ENCODE data around the gene MTTP.
"Not testable (repeated sequence)": the region's sequence is repeated elsewhere in the genome, so short reads cannot be mapped to it uniquely, and the experiment has no call there.

Gene MTTP

DNA sequence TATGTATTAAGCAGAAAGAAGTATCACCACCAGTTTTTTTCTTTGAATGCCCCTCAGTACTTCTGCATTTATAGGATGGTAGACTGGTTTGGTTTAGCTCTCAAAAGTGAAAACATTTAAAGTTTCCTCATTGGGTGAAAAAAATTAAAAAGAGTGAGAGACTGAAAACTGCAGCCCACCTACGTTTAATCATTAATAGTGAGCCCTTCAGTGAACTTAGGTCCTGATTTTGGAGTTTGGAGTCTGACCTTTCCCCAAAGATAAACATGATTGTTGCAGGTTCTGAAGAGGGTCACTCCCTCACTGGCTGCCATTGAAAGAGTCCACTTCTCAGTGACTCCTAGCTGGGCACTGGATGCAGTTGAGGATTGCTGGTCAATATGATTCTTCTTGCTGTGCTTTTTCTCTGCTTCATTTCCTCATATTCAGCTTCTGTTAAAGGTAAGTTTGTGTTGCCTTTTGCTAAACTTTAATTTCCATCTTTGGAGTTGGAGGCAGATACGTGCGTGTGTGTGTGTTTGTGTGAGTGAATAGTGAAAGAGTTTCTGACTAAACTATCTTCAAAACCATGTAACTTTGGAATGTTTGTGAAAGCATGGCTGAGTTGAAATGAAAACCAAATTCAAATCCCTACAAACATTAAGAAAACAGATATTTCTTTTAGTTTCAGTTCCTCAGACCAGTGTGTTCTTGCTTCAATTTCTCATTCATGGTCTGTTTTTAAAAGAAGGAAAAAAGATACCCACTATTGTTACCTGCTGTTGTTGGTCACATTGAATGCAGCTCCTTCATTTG lies at the start of gene MTTP:
Gene MTTP, plus strand, starts transcription at position 295 of the 795 bp plus-strand sequence. Its CDS starts 86 bp downstream, at position 381.
- no peak for DNase-seq (ENCODE audit: extremely low read depth in 1 of 2, low read depth in 1 of 2)

DNA sequence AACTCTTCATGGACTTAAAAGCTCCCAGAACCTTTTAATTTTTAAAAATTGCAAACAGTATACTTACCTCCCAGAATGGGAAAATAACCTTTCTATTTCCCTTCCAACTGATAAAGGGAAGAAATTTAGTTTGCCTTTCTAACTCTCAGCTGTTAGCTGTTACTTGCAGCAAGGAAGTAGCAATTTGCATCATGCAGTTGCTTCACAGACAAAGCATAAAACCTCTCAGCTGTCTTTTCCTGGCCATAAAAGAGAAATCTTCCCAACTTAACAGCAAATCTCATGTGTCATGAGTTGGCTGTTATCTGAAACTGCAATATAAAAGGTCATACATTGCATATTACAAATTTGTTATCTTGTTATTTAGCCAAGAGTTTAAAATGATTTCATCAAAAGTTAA lies 45.4 kb upstream of the MTTP start:
- no peak for DNase-seq (ENCODE audit: extremely low read depth in 1 of 2, low read depth in 1 of 2)

DNA sequence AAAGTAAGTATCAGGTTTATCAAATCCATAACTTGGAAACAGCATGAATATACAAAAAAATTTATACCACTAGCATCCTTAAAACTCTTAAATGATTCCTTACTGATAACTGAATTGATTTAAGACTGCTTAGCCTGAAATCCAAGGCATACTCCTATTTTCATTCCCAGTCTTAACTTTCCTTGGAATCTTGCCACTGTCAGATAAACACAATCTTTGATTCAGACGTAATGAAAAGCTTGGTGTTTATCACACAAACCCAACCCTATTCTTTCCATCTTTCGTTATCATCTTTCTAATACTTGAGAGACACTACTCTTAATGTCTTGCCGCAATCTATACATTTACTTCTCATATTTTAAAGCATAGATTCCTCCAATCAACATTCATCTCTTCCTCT lies 44.7 kb upstream of the MTTP start:
- DNase-seq (ENCODE audit: extremely low read depth in 1 of 2, low read depth in 1 of 2): no peak

- not testable (repeated sequence) for DNase-seq (ENCODE audit: extremely low read depth in 1 of 2, low read depth in 1 of 2)
Observed at GRCh38 chr4:99534699-99535098, 39.9 kb upstream of the MTTP start.

DNA sequence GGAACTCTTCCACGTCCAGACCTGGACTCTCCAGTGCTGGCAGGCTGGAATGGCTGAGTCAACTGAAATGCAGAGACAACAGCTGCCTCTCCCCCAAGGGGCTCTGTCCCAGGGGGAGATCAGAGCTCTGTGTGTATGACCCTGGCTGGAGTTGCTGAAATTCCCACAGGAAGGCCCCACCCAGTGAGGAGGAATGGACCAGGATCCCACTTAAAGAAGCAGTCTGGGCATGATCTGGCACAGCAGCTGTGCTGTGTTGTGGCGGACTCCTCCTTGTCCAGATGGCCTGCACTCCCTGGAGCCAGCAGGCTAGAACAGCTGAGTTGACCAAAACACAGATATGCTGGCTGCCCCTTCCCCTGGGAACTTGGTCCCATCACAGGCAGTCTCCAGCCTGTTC lies 38.4 kb upstream of the MTTP start:
- no peak for DNase-seq (ENCODE audit: extremely low read depth in 1 of 2, low read depth in 1 of 2)

GRCh38 chr4:99536848-99537247 lies 37.8 kb upstream of the MTTP start:
- DNase-seq (ENCODE audit: extremely low read depth in 1 of 2, low read depth in 1 of 2): no peak

DNA sequence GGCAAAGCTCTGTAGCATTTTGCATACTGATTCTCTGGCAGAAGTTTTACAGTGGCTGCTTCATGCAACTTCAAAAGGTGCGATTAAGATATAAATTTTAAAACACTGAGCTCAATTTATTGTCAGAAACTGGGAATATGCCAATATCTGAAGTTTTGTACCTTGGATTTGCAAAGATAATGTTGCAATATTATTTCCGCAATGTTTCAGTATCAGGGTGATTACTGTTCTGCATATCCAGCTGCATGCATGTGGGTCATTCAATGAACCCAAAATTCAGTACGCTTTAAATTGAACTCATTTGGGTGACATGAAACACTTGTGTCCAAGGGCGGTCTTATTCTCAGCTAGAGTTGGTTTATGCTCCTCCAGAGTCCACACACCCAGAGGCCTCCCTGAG lies 37.0 kb upstream of the MTTP start:
- DNase-seq (ENCODE audit: extremely low read depth in 1 of 2, low read depth in 1 of 2): no peak

DNA sequence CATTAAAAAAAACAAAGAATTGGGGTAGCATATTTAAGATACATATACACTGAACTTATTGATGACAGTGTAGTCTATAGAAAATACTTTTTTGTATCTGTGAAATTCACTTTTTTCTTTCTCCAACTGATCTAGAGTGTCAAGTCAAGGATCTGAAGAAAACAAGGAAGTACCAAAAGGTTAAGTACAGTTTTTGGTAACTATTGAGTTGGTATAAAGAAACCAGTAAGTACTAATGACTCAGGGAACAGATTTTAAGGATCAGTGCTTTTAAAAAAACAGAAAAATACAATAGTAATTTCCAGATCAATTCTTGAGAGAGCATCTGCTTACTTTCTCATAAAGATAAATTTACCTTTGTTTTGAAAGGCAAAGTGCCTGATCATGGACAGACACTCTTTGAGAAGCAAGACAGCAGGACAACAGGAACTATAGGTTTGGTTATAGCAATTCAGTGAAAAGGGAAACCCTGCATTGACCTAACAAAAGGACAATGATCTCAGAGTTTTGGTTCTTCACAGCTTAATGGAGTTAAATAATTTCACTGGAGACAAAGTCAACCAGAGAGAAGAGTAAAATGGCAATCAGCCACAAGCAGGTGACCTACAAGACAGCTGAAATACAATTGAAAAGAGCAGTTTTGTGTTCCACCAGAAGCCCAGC lies 34.2 kb upstream of the MTTP start:
- no peak for DNase-seq (ENCODE audit: extremely low read depth in 1 of 2, low read depth in 1 of 2)

DNA sequence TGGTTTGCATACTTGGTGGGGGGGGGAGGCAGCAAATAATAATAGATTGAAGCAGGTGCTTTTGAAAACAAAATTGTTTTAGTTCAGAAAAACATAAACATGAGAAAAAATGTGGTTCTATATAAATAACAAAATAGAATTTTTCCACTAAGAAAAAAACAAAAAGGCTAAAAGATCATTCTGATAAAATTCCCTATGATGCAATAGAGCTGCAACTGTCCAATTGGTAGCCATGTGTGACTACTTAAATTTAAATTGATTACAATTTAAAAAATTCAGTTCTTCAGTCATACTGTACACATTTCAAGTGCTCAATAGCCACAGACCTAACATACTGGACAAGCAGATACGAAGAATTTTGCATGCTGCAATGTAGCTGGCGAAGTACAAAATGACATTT lies 21.8 kb upstream of the MTTP start:
- DNase-seq (ENCODE audit: extremely low read depth in 1 of 2, low read depth in 1 of 2): no peak

- DNase-seq (ENCODE audit: extremely low read depth in 1 of 2, low read depth in 1 of 2): peak; percentile 87 to 89
Observed at GRCh38 chr4:99563310-99564186, 11.1 kb upstream of the MTTP start, which contains the start of gene TRMT10A. Gene TRMT10A (minus strand): TSS chr4:99564039. CDS start chr4:99559338, 4,701 bp downstream.

GRCh38 chr4:99564921-99565320 lies 9.7 kb upstream of the MTTP start:
- no peak for DNase-seq (ENCODE audit: extremely low read depth in 1 of 2, low read depth in 1 of 2)

DNA sequence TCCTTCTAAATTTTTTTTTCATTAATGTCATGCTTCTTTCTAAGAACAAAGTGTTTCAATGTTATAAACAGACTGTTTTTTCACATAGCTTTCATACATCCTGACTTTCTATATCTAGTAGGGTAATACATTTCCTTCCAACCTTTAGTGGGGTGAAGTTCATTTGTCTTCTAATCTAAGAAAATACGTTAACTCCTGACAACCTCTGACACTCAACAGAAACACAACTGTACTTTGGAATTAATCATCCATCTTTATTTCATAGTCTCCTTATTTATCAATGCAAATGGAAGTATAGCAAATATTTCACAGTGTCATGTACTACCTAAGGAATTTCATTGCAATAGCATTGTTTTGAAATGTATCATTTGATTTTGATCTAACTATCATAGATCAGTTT lies 2.7 kb upstream of the MTTP start:
- DNase-seq (ENCODE audit: extremely low read depth in 1 of 2, low read depth in 1 of 2): no peak

DNA sequence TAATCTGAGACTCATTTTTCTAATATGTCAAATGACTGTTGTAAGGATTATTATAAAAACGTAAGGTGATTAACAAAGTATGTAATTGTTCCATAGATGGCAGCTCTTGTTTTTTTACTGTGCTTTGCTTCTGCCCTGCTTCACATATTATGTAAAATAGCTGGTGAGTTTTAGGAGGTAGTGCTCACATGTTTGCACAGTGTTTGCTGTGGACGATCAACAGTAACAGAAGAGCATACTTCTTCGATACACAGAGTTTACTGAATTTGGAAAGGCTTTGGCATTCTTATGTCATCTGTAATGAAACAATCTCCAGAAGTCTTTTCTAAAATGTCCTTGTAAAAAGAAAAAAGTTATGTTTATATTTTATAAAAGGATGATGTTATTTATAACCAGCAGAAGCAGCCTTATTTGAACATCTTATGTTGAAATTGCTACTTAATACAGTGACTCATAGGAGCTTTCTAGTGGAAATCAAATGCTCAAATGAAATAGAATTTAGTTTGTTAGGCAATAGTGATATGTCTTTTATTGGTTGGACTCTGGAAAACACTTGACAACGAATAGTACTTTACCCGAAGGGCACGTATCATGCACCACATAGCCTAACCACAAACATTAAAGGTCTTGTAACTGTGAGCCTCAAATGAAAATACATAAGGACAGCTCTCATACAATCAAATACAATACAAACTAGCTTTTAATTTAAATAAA lies 1.9 kb upstream of the MTTP start:
- DNase-seq (ENCODE audit: extremely low read depth in 1 of 2, low read depth in 1 of 2): no peak

DNA sequence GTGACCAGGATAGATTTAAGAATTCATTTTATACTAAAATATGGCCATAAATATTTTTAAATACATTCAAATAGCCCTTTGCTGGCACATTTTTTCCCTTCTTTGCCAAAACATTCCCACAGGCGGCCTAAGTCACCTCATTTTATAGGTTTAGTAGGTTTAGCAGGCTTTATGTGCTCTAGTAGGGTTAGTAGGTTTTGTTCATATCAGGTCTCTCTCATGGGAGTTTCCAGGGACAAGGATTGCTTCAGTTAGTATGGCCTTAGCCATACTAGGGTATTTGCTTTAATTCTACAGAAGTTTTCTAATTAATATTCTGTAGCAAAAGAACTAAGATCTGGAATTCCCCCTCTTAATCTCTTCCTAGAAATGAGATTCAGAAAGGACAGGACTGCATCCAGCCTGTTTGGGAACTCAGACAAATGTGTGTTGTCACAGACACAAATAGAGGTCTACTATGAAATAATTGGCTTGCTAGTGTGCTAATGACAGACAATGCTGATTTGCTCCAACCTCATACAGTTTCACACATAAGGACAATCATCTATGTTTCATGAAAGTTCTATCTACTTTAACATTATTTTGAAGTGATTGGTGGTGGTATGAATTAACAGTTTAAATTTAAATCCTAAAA lies 772 bp upstream of the MTTP start:
- DNase-seq (ENCODE audit: extremely low read depth in 1 of 2, low read depth in 1 of 2): no peak

- no peak for DNase-seq (ENCODE audit: extremely low read depth in 1 of 2, low read depth in 1 of 2)
Observed at GRCh38 chr4:99578714-99579113, 4.1 kb downstream of the MTTP start.

GRCh38 chr4:99585516-99585915 lies 10.9 kb downstream of the MTTP start:
- no peak for DNase-seq (ENCODE audit: extremely low read depth in 1 of 2, low read depth in 1 of 2)

DNA sequence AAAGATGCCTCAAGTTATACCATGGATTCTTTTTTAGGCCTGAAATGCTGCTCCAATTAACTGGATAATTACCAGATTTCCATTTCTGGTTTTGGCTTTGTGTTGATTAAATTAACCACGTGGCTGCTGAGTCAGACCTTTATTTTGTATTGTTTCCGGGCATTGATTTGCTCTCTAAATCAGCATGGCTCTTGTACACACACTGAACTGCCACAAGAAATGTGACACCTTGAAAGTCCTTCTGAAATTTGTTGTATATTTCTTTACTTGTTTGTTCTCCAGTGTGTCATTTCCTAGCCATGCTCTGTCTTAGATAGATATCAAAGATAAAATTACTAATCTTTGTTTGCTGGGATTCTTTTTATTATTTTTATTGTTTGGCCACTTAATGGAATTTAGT lies 11.7 kb downstream of the MTTP start:
- DNase-seq (ENCODE audit: extremely low read depth in 1 of 2, low read depth in 1 of 2): no peak

GRCh38 chr4:99586797-99587196 lies 12.2 kb downstream of the MTTP start:
- no peak for DNase-seq (ENCODE audit: extremely low read depth in 1 of 2, low read depth in 1 of 2)

DNA sequence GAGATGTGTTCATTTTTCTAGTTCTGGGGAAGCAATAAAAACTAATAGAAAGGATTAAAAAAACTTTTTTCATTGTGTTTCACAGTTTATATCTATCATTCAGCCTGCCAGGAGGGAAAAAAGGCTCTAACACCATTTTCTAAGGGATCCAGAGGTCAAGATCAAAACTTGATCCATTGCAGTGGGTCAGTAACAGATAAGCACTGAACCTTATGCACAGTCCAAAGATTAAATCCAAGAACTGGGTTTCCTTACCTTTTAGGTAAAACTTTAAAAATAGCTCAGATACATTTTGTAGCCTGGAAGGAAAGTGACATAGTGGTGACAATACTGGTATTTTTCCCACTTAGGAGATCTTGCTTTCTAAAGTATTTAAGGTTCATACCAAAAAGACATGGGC lies 12.7 kb downstream of the MTTP start:
- no peak for DNase-seq (ENCODE audit: extremely low read depth in 1 of 2, low read depth in 1 of 2)

- no peak for DNase-seq (ENCODE audit: extremely low read depth in 1 of 2, low read depth in 1 of 2)
Observed at GRCh38 chr4:99587803-99588202, 13.2 kb downstream of the MTTP start.

Measured in activated CD8-positive, alpha-beta memory T cell treated with anti-CD3 and anti-CD28 coated beads for 1 hour (primary cell).